Measurements from ENCODE around the gene SNTG2. TPM values are rescaled to one million over a fixed set of nuclear protein-coding genes. Genes with fewer than 3 reads are reported as not detected.

The SNTG2 gene
- total RNA-seq, 1 experiment from 2014 or later = not detected

DNA sequence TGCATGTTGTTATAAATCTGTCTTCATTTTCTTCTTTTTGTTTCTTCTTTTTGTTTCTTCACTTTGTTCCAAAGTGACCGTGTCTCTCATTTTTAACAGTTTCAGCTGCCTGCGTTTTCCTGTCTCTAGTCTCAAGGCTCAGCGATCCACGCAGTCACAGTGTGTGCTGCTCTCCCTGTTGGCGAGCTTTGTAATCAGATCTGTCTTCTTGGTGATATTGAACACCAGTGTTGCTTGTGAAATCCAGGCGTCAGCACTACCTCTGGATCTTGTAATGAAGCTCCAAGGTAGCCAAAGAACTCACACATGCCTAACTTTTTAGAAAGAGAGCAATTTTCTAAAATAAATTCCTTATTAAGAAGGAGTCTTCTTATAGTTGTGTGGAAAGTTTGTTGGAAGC lies 13.2 kb downstream of the SNTG2 start:
- CTCF ChIA-PET = no interaction called here
- Mint-ChIP-seq H3K4me3 (ENCODE audit: unreplicated experiment) (no peak overlapping the region), H3K27ac (ENCODE audit: unreplicated experiment) (no peak overlapping the region), H3K4me1 (ENCODE audit: low read depth, unreplicated experiment) (no peaks in the 10 kb centered on the region), H3K9me3 (ENCODE audit: unreplicated experiment) (no peaks in the 10 kb centered on the region), H3K27me3 (ENCODE audit: insufficient read depth, unreplicated experiment) (peaks cover 6% of the 10 kb centered on the region), H3K36me3 (ENCODE audit: insufficient read depth, unreplicated experiment) (no peaks in the 10 kb centered on the region)
- DNase-seq = no peak
- Histone ChIP-seq H3K4me3 (ENCODE audit: low read depth, low read length) (no peak overlapping the region), H3K27me3 (replicated peaks; ENCODE audit: control insufficient read depth, insufficient read depth, low read length) (no peaks in the 10 kb centered on the region; the same call in 1 of the 2 replicates), H3K36me3 (ENCODE audit: control insufficient read depth, insufficient read depth, low read length) (no peaks in the 10 kb centered on the region), H3K9me3 (no peaks in the 10 kb centered on the region), H3K4me1 (no peaks in the 10 kb centered on the region)
- POLR2A ChIA-PET = no interaction called here
- no TSS peak for BruUV-seq (replicated peaks)
- TF ChIP-seq, protein P1, sequence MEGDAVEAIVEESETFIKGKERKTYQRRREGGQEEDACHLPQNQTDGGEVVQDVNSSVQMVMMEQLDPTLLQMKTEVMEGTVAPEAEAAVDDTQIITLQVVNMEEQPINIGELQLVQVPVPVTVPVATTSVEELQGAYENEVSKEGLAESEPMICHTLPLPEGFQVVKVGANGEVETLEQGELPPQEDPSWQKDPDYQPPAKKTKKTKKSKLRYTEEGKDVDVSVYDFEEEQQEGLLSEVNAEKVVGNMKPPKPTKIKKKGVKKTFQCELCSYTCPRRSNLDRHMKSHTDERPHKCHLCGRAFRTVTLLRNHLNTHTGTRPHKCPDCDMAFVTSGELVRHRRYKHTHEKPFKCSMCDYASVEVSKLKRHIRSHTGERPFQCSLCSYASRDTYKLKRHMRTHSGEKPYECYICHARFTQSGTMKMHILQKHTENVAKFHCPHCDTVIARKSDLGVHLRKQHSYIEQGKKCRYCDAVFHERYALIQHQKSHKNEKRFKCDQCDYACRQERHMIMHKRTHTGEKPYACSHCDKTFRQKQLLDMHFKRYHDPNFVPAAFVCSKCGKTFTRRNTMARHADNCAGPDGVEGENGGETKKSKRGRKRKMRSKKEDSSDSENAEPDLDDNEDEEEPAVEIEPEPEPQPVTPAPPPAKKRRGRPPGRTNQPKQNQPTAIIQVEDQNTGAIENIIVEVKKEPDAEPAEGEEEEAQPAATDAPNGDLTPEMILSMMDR (IDR thresholded peaks at IDR 0.05; ENCODE audit: insufficient read depth in 1 of 2, low read depth in 1 of 2, low read length in 1 of 2, severe bottlenecking in 1 of 2, unreplicated experiment in 1 of 2) = no peak
- intact Hi-C loops (cut with micrococcal nuclease; ENCODE audit: unreplicated experiment) = no loop called here

DNA sequence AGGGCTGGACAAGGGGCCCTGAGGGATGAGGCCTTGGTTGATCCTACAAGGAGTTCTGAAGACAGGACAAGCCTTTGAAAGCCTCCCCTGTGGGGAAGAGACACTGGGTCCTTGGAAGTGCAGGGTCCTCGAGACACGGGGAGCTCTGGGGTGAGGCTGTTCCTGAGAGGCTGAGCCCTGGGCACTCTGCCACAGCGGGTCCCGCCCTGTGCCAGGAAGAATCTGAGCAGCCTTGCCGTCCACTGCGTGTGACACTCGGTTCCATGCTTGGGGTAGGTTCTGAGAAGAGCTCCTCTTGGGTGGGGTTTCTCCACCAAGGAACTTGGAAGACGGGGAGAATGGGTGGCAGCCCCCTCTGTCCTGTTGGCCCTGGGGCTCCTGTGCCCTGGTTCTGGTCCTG lies 13.9 kb downstream of the SNTG2 start:
- intact Hi-C loops (cut with micrococcal nuclease; ENCODE audit: unreplicated experiment) = no loop called here
- ChIA-PET POLR2A (no interaction called here), CTCF (no interaction called here)
- H3K36me3 Mint-ChIP-seq (ENCODE audit: insufficient read depth, unreplicated experiment) = no peaks in the 10 kb centered on the region
- TF ChIP-seq, protein P1 (IDR thresholded peaks at IDR 0.05; ENCODE audit: insufficient read depth in 1 of 2, low read depth in 1 of 2, low read length in 1 of 2, severe bottlenecking in 1 of 2, unreplicated experiment in 1 of 2) = no peak
- H3K27me3 Mint-ChIP-seq (ENCODE audit: insufficient read depth, unreplicated experiment) = peaks cover 6% of the 10 kb centered on the region
- H3K27ac Mint-ChIP-seq (ENCODE audit: unreplicated experiment) = no peak overlapping the region
- Histone ChIP-seq H3K36me3 (ENCODE audit: control insufficient read depth, insufficient read depth, low read length) (no peaks in the 10 kb centered on the region), H3K4me1 (no peaks in the 10 kb centered on the region), H3K27me3 (replicated peaks; ENCODE audit: control insufficient read depth, insufficient read depth, low read length) (no peaks in the 10 kb centered on the region; the same call in 1 of the 2 replicates), H3K4me3 (ENCODE audit: low read depth, low read length) (no peak overlapping the region), H3K9me3 (no peaks in the 10 kb centered on the region)
- H3K4me1 Mint-ChIP-seq (ENCODE audit: low read depth, unreplicated experiment) = no peaks in the 10 kb centered on the region
- H3K4me3 Mint-ChIP-seq (ENCODE audit: unreplicated experiment) = no peak overlapping the region
- no peaks in the 10 kb centered on the region for H3K9me3 Mint-ChIP-seq (ENCODE audit: unreplicated experiment)
- BruUV-seq (replicated peaks) = no TSS peak
- no peak for DNase-seq

DNA sequence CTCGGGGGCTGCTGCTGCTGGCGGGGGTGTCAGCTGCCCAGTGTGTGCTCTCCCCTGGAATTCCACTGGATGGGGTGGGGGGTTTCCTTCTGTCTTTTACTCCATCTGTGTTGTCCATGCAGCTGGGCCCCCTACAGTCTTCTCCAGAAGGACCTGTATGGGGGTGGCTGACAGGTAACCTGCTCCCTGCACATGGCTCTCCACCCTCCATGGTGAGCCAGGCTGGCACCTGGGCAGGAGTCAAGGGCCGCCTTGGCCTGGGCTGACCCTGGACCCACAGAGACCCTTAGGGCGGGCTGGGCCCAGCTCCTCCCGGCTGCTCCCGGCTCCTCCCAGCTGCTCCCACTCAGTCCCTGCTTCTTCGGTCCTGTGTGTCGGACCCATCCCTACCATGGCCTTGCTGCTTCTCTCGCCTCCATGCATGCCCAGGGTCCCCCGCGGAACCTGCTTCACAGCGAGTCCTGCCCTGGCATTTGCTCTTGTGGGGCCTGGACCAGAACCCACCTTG lies 15.0 kb downstream of the SNTG2 start:
- Histone ChIP-seq H3K36me3 (ENCODE audit: control insufficient read depth, insufficient read depth, low read length) (no peaks in the 10 kb centered on the region), H3K4me3 (ENCODE audit: low read depth, low read length) (no peak overlapping the region), H3K27me3 (replicated peaks; ENCODE audit: control insufficient read depth, insufficient read depth, low read length) (no peaks in the 10 kb centered on the region; the same call in 1 of the 2 replicates), H3K4me1 (no peaks in the 10 kb centered on the region), H3K9me3 (no peaks in the 10 kb centered on the region; the same call in 1 of the 2 replicates)
- no peak overlapping the region for H3K4me3 Mint-ChIP-seq (ENCODE audit: unreplicated experiment)
- ChIA-PET POLR2A (no interaction called here), CTCF (no interaction called here)
- no peak overlapping the region for H3K27ac Mint-ChIP-seq (ENCODE audit: unreplicated experiment)
- intact Hi-C loops (cut with micrococcal nuclease; ENCODE audit: unreplicated experiment) = no loop called here
- H3K4me1 Mint-ChIP-seq (ENCODE audit: low read depth, unreplicated experiment) = no peaks in the 10 kb centered on the region
- BruUV-seq (replicated peaks) = no TSS peak
- DNase-seq = no peak
- no peaks in the 10 kb centered on the region for H3K9me3 Mint-ChIP-seq (ENCODE audit: unreplicated experiment)
- peaks cover 6% of the 10 kb centered on the region for H3K27me3 Mint-ChIP-seq (ENCODE audit: insufficient read depth, unreplicated experiment)
- H3K36me3 Mint-ChIP-seq (ENCODE audit: insufficient read depth, unreplicated experiment) = no peaks in the 10 kb centered on the region
- TF ChIP-seq, protein P1 (IDR thresholded peaks at IDR 0.05; ENCODE audit: insufficient read depth in 1 of 2, low read depth in 1 of 2, low read length in 1 of 2, severe bottlenecking in 1 of 2, unreplicated experiment in 1 of 2) = no peak
